MM.1S (cell line): ENCODE results near the gene PPP1R12A.

Source experiments
- DNase-seq: peaks from one replicate; pipeline ENCODE4 v3.0.0-alpha.2; 2015
- H2AFZ ChIP-seq: fragments of 300-600 bp; sonication (generic); 2 replicates; pipeline ENCODE4 v1.6.0; 2016; ENCODE audit warnings: antibody characterized with exemption, low read length
- H3F3A ChIP-seq: fragments of 300-600 bp; sonication (generic); 2 replicates; pipeline ENCODE4 v1.6.1; 2016; ENCODE audit warnings: mild to moderate bottlenecking, antibody characterized with exemption, low read length, moderate library complexity, mixed read lengths; ENCODE audit not compliant: insufficient read depth
- H3K27ac ChIP-seq: fragments of 300-600 bp; sonication (generic); 2 replicates; pipeline ENCODE4 v1.5.1; 2016; ENCODE audit warnings: mild to moderate bottlenecking, low read length
- H3K27me3 ChIP-seq: fragments of 300-600 bp; sonication (generic); replicated peaks from 2 replicates; pipeline ENCODE4 v1.6.0; 2016; ENCODE audit warnings: low read length; ENCODE audit not compliant: insufficient read depth
- H3K36me3 ChIP-seq: fragments of 300-600 bp; sonication (generic); replicated peaks from 2 replicates; pipeline ENCODE4 v1.6.1; 2016; ENCODE audit warnings: mild to moderate bottlenecking, low read length, mixed read lengths; ENCODE audit not compliant: insufficient read depth
- H3K4me1 ChIP-seq: fragments of 300-600 bp; sonication (generic); 2 replicates; pipeline ENCODE4 v1.6.1; 2016; ENCODE audit warnings: low read length, mixed read lengths
- H3K4me2 ChIP-seq: fragments of 300-600 bp; sonication (generic); 2 replicates; pipeline ENCODE4 v1.6.0; 2016; ENCODE audit warnings: low read depth, low read length
- H3K4me3 ChIP-seq: fragments of 300-600 bp; sonication (generic); 2 replicates; pipeline ENCODE4 v1.5.1; 2016; ENCODE audit warnings: low read length, mixed read lengths
- H3K79me2 ChIP-seq: fragments of 300-600 bp; sonication (generic); 2 replicates; pipeline ENCODE4 v1.6.1; 2016; ENCODE audit warnings: mixed run types, low read length, mixed read lengths
- H3K9ac ChIP-seq: fragments of 300-600 bp; sonication (generic); 2 replicates; pipeline ENCODE4 v1.6.1; 2016; ENCODE audit warnings: low read length, mixed read lengths
- H3K9me2 ChIP-seq: fragments of 300-600 bp; sonication (generic); replicated peaks from 2 replicates; pipeline ENCODE4 v1.6.1; 2016; ENCODE audit warnings: mild to moderate bottlenecking, low read length, mixed read lengths; ENCODE audit not compliant: insufficient read depth
- H3K9me3 ChIP-seq: fragments of 300-600 bp; sonication (generic); replicated peaks from 2 replicates; pipeline ENCODE4 v1.6.1; 2016; ENCODE audit warnings: mild to moderate bottlenecking, low read length, mixed read lengths; ENCODE audit not compliant: insufficient read depth
- H4K20me1 ChIP-seq: fragments of 300-600 bp; sonication (generic); 2 replicates; pipeline ENCODE4 v1.6.1; 2016; ENCODE audit warnings: mild to moderate bottlenecking, low read length, moderate library complexity, mixed read lengths; ENCODE audit not compliant: insufficient read depth
- CTCF ChIP-seq: fragments of 300-600 bp; sonication (generic); IDR thresholded peaks from 2 replicates; pipeline ENCODE4 v1.5.1; 2016; ENCODE audit warnings: antibody characterized with exemption, low read length, mixed read lengths
- EZH2 ChIP-seq: fragments of 300-600 bp; sonication (generic); optimal IDR thresholded peaks from 2 replicates; pipeline ENCODE3; 2017; ENCODE audit warnings: low read depth, mild to moderate bottlenecking, antibody characterized with exemption, low read length, mixed read lengths
- EZH2phosphoT487 ChIP-seq: fragments of 300-600 bp; sonication (generic); IDR thresholded peaks from 2 replicates; pipeline ENCODE4 v1.6.1; 2018; ENCODE audit warnings: antibody characterized with exemption, low read length

PPP1R12A gene

GRCh38 chr12:79837575-79837974 is 97.3 kb downstream of the PPP1R12A start:
- H3K9ac ChIP-seq, result no peak overlapping the region
- no peaks in the 10 kb centered on the region for H3K4me1 ChIP-seq
- no peaks in the 10 kb centered on the region for H3F3A ChIP-seq
- no peak overlapping the region for H3K4me3 ChIP-seq
- no peak overlapping the region for H2AFZ ChIP-seq
- no peaks in the 10 kb centered on the region for H3K27me3 ChIP-seq
- peaks cover 4% of the 10 kb centered on the region; the same call in 1 of the 2 replicates for H3K36me3 ChIP-seq
- H3K9me3 ChIP-seq, result no peaks in the 10 kb centered on the region
- H3K9me2 ChIP-seq, result no peaks in the 10 kb centered on the region
- DNase-seq, result no peak
- H3K27ac ChIP-seq, result no peak overlapping the region
- TF ChIP-seq EZH2 (no peak), EZH2phosphoT487 (no peak), CTCF (no peak)
- peaks cover 63% of the 10 kb centered on the region for H3K79me2 ChIP-seq
- no peaks in the 10 kb centered on the region for H4K20me1 ChIP-seq
- H3K4me2 ChIP-seq, result no peak overlapping the region

GRCh38 chr12:79835377-79835843 is 99.5 kb downstream of the PPP1R12A start:
- Histone ChIP-seq H3K9me3 (no peaks in the 10 kb centered on the region), H4K20me1 (no peaks in the 10 kb centered on the region), H3K27me3 (no peaks in the 10 kb centered on the region), H3K9ac (no peak overlapping the region), H3K9me2 (no peaks in the 10 kb centered on the region), H3K4me2 (no peak overlapping the region), H3F3A (no peaks in the 10 kb centered on the region), H3K4me3 (no peak overlapping the region), H2AFZ (no peak overlapping the region), H3K36me3 (no peaks in the 10 kb centered on the region; the same call in 1 of the 2 replicates), H3K79me2 (peaks cover 50% of the 10 kb centered on the region), H3K27ac (no peak overlapping the region), H3K4me1 (no peaks in the 10 kb centered on the region)
- TF ChIP-seq EZH2, result no peak
- no peak for TF ChIP-seq EZH2phosphoT487
- TF ChIP-seq CTCF, result no peak
- no peak for DNase-seq

GRCh38 chr12:79834712-79835376 is 100.1 kb downstream of the PPP1R12A start:
- Histone ChIP-seq H3K4me2 (no peak overlapping the region), H3K79me2 (peaks cover 47% of the 10 kb centered on the region), H4K20me1 (no peaks in the 10 kb centered on the region), H3K27ac (no peak overlapping the region), H3K36me3 (no peaks in the 10 kb centered on the region; the same call in 1 of the 2 replicates), H3K4me3 (no peak overlapping the region), H2AFZ (no peak overlapping the region), H3K9me2 (no peaks in the 10 kb centered on the region), H3K4me1 (no peaks in the 10 kb centered on the region), H3K9ac (no peak overlapping the region), H3F3A (no peaks in the 10 kb centered on the region), H3K9me3 (no peaks in the 10 kb centered on the region), H3K27me3 (no peaks in the 10 kb centered on the region)
- DNase-seq, result no peak
- TF ChIP-seq CTCF (no peak), EZH2phosphoT487 (no peak), EZH2 (no peak)
